ENCODE measurements around the gene RYR2. TPM values are rescaled to one million over a fixed set of nuclear protein-coding genes. Genes with fewer than 3 reads are reported as not detected.

Gene RYR2
- total RNA-seq, 1 experiment from 2014 or later: 0.90 TPM

GRCh38 chr1:237788069-237788468, 746.1 kb downstream of the RYR2 start:
- no peak overlapping the region for H3K27ac Mint-ChIP-seq (ENCODE audit: unreplicated experiment)
- no peaks in the 10 kb centered on the region for H3K4me1 Mint-ChIP-seq (ENCODE audit: low read depth, unreplicated experiment)
- no peak for DNase-seq
- no peaks in the 10 kb centered on the region for H3K27me3 Mint-ChIP-seq (ENCODE audit: unreplicated experiment)
- H3K36me3 Mint-ChIP-seq (ENCODE audit: insufficient read depth, unreplicated experiment): no peaks in the 10 kb centered on the region
- CTCF ChIA-PET: no interaction called here
- no TSS peak for BruUV-seq (replicated peaks)
- TF ChIP-seq, protein P1, sequence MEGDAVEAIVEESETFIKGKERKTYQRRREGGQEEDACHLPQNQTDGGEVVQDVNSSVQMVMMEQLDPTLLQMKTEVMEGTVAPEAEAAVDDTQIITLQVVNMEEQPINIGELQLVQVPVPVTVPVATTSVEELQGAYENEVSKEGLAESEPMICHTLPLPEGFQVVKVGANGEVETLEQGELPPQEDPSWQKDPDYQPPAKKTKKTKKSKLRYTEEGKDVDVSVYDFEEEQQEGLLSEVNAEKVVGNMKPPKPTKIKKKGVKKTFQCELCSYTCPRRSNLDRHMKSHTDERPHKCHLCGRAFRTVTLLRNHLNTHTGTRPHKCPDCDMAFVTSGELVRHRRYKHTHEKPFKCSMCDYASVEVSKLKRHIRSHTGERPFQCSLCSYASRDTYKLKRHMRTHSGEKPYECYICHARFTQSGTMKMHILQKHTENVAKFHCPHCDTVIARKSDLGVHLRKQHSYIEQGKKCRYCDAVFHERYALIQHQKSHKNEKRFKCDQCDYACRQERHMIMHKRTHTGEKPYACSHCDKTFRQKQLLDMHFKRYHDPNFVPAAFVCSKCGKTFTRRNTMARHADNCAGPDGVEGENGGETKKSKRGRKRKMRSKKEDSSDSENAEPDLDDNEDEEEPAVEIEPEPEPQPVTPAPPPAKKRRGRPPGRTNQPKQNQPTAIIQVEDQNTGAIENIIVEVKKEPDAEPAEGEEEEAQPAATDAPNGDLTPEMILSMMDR (IDR thresholded peaks at IDR 0.05; ENCODE audit: unreplicated experiment): no peak
- H3K4me3 Mint-ChIP-seq (ENCODE audit: low read depth, unreplicated experiment): no peak overlapping the region
- intact Hi-C loops (cut with micrococcal nuclease; ENCODE audit: unreplicated experiment): no loop called here
- H3K9me3 Mint-ChIP-seq (ENCODE audit: low read depth, unreplicated experiment): peaks cover 5% of the 10 kb centered on the region

- BruUV-seq (replicated peaks): no TSS peak
- intact Hi-C loops (cut with micrococcal nuclease; ENCODE audit: unreplicated experiment): no loop called here
- Mint-ChIP-seq H3K4me3 (ENCODE audit: low read depth, unreplicated experiment) (no peak overlapping the region), H3K27ac (ENCODE audit: unreplicated experiment) (no peak overlapping the region), H3K9me3 (ENCODE audit: low read depth, unreplicated experiment) (no peaks in the 10 kb centered on the region), H3K36me3 (ENCODE audit: insufficient read depth, unreplicated experiment) (no peaks in the 10 kb centered on the region), H3K27me3 (ENCODE audit: unreplicated experiment) (no peaks in the 10 kb centered on the region), H3K4me1 (ENCODE audit: low read depth, unreplicated experiment) (no peaks in the 10 kb centered on the region)
- TF ChIP-seq, protein P1 (IDR thresholded peaks at IDR 0.05; ENCODE audit: unreplicated experiment): no peak
- CTCF ChIA-PET: interaction anchor here (0.6 to 1.1 kb wide), 2 partner anchors 10 to 115 kb away, joined by 3 read pairs; no protein-coding TSS in a partner anchor
- DNase-seq: no peak
Measured at GRCh38 chr1:237789619-237790018, 747.6 kb downstream of the RYR2 start.

GRCh38 chr1:237791592-237791991, 749.6 kb downstream of the RYR2 start:
- Mint-ChIP-seq H3K4me1 (ENCODE audit: low read depth, unreplicated experiment) (no peaks in the 10 kb centered on the region), H3K27ac (ENCODE audit: unreplicated experiment) (no peak overlapping the region), H3K9me3 (ENCODE audit: low read depth, unreplicated experiment) (no peaks in the 10 kb centered on the region), H3K27me3 (ENCODE audit: unreplicated experiment) (no peaks in the 10 kb centered on the region), H3K36me3 (ENCODE audit: insufficient read depth, unreplicated experiment) (no peaks in the 10 kb centered on the region), H3K4me3 (ENCODE audit: low read depth, unreplicated experiment) (no peak overlapping the region)
- intact Hi-C loops (cut with micrococcal nuclease; ENCODE audit: unreplicated experiment): no loop called here
- CTCF ChIA-PET: interaction anchor here (0.7 kb wide), 1 partner anchor 9 kb away, joined by 3 read pairs; no protein-coding TSS in a partner anchor
- BruUV-seq (replicated peaks): no TSS peak
- DNase-seq: no peak
- TF ChIP-seq, protein P1 (IDR thresholded peaks at IDR 0.05; ENCODE audit: unreplicated experiment): no peak

DNA sequence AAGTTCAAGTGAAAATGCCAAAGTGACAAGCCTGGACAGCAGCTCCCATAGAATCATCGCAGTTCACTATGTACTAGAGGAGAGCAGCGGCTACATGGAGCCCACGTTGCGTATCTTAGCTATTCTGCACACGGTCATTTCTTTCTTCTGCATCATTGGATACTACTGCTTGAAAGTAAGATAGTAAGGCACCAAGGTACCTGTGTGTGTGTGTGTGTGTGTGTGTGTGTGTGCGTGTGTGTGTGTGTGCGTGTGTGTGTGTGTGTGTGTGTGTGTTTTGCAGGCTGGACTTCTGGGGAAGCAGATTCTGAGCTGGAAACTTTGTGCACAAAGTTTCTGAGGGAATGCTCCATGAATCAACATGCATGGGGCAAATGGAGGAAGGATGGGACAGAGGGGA, 750.2 kb downstream of the RYR2 start:
- no peaks in the 10 kb centered on the region for H3K9me3 Mint-ChIP-seq (ENCODE audit: low read depth, unreplicated experiment)
- H3K4me1 Mint-ChIP-seq (ENCODE audit: low read depth, unreplicated experiment): no peaks in the 10 kb centered on the region
- H3K27me3 Mint-ChIP-seq (ENCODE audit: unreplicated experiment): no peaks in the 10 kb centered on the region
- CTCF ChIA-PET: interaction anchor here (0.7 kb wide), 1 partner anchor 9 kb away, joined by 3 read pairs; no protein-coding TSS in a partner anchor
- no peaks in the 10 kb centered on the region for H3K36me3 Mint-ChIP-seq (ENCODE audit: insufficient read depth, unreplicated experiment)
- no peak for DNase-seq
- H3K4me3 Mint-ChIP-seq (ENCODE audit: low read depth, unreplicated experiment): no peak overlapping the region
- H3K27ac Mint-ChIP-seq (ENCODE audit: unreplicated experiment): no peak overlapping the region
- no TSS peak for BruUV-seq (replicated peaks)
- TF ChIP-seq, protein P1 (IDR thresholded peaks at IDR 0.05; ENCODE audit: unreplicated experiment): no peak
- intact Hi-C loops (cut with micrococcal nuclease; ENCODE audit: unreplicated experiment): no loop called here

All from Calu3 (cell line).